Central memory CD8-positive, alpha-beta T cell (primary cell): ENCODE measurements around the gene ANTKMT.
"Not testable (repeated sequence)": the region's sequence is repeated elsewhere in the genome, so short reads cannot be mapped to it uniquely, and the experiment has no call there.

Experiments
- ATAC-seq: fragments of 150-1000 bp; cut with Tn5 transposase; replicated peaks from 2 replicates; pipeline ENCODE4 v1.10.0; 2022; ENCODE audit warnings: mild to moderate bottlenecking, moderate FRiP score, moderate number of reproducible peaks; ENCODE audit not compliant: poor library complexity, severe bottlenecking; ENCODE audit errors: extremely low read depth
- DNase-seq, 2 donors: peaks; one replicate each; pipeline ENCODE4 v3.0.0; 2021; ENCODE audit warnings: low spot score in 2 of 2
- H3K27ac Mint-ChIP-seq: one replicate; pipeline ENCODE4 v1.8.0; 2022; ENCODE audit warnings: low read depth, mild to moderate bottlenecking, moderate library complexity, mixed read lengths
- H3K27me3 Mint-ChIP-seq: one replicate; pipeline ENCODE4 v1.8.0; 2022; ENCODE audit warnings: mixed read lengths
- H3K36me3 Mint-ChIP-seq: one replicate; pipeline ENCODE4 v1.8.0; 2022; ENCODE audit warnings: mild to moderate bottlenecking, moderate library complexity, mixed read lengths; ENCODE audit not compliant: insufficient read depth
- H3K4me1 Mint-ChIP-seq: one replicate; pipeline ENCODE4 v1.8.0; 2022; ENCODE audit warnings: mixed read lengths
- H3K4me3 Mint-ChIP-seq: one replicate; pipeline ENCODE4 v1.8.0; 2022; ENCODE audit warnings: mild to moderate bottlenecking, moderate library complexity, mixed read lengths
- H3K9me3 Mint-ChIP-seq: one replicate; pipeline ENCODE4 v1.8.0; 2022; ENCODE audit warnings: mixed read lengths

ANTKMT gene

DNA sequence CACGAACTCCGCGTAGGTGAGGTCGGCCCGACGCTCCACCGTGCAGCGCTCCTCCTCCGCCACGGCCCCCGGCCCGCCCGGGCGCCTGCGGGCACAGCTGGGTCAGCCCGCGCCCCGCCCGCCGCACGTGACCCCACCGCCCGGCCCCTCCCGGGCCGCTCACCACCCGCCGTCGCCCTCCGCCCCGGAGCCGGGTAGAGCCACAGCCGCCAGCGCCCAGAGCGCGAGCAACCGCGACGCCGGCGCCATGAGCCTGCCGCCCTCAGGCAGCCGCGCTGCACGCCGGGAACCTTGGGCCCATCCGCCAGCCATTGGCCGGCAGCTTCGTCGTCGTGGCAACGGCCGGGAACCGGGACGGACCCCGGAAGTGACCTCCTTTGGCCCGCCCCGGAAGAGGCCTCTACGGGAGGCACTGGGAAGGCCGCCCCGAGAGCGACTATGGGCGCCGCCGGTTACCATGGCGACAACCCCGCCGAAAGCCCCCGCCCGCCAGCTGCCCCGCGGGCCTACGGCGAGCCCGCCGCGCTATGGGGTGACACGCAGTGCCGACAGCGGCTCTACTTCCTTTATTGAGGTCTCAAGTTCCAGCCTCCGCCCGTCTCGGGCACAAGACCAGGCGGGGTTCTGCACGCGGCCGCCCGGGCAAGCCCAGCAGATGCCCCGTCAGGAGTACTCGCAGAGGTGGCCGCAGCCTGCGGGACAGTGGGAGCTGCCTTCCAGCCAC is 36.7 kb upstream of the ANTKMT start, which contains the start of gene JMJD8:
TSS of gene JMJD8 (minus strand) at position 264 of the 724 bp plus-strand sequence. CDS start at position 249, 15 bp downstream.
- no peaks in the 10 kb centered on the region for H3K9me3 Mint-ChIP-seq
- no peaks in the 10 kb centered on the region for H3K27me3 Mint-ChIP-seq
- DNase-seq (peak; percentile 89 to 90), ATAC-seq (peak; percentile 70)
- H3K4me3 Mint-ChIP-seq, result peak within 1 kb of the TSS; percentile 73
- peaks cover 22% of the 10 kb centered on the region for H3K36me3 Mint-ChIP-seq
- H3K27ac Mint-ChIP-seq, result peak within 1 kb of the TSS; percentile 67
- H3K4me1 Mint-ChIP-seq, result peaks cover 27% of the 10 kb centered on the region

DNA sequence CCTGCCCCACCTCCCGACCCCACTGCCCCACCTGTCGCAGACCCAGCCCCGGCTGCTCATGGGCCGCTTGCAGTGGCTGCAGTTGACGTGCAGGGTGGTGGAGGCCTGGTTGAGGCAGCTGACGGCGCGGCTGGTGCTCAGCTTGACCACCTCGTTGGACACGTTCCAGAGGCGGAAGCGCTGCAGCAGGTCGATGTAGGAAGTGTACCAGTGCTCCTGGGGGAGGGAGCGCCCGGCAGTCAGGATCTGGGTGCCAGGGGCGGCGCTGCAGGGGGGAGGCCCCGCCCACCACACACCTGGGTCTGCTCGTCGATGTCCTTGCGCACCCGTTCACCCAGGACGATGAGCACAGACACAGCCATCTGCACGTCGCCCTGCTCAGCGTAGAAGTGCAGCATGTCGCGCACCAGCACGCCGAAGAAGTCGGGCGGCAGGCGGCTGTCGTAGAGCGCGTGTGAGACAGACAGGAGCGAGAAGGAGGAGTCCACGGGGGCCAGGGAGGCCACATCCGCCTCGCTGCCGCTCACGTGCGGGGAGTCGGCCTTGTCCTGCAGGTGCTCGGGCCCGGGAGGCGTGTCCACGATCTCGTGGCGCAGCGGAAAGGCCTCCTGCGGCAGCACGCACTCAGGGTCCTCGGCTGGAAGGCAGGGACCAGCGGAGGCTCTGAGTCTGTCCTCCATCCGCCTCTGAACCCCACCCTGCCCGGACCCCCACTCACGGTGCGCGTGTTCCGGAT is 35.8 kb upstream of the ANTKMT start:
- ATAC-seq (no peak), DNase-seq (no peak)
- H3K27ac Mint-ChIP-seq, result peak overlapping the region; percentile 67
- no peaks in the 10 kb centered on the region for H3K27me3 Mint-ChIP-seq
- H3K9me3 Mint-ChIP-seq, result no peaks in the 10 kb centered on the region
- H3K4me1 Mint-ChIP-seq, result peaks cover 23% of the 10 kb centered on the region
- peaks cover 24% of the 10 kb centered on the region for H3K36me3 Mint-ChIP-seq
- peak overlapping the region; percentile 43 for H3K4me3 Mint-ChIP-seq

DNA sequence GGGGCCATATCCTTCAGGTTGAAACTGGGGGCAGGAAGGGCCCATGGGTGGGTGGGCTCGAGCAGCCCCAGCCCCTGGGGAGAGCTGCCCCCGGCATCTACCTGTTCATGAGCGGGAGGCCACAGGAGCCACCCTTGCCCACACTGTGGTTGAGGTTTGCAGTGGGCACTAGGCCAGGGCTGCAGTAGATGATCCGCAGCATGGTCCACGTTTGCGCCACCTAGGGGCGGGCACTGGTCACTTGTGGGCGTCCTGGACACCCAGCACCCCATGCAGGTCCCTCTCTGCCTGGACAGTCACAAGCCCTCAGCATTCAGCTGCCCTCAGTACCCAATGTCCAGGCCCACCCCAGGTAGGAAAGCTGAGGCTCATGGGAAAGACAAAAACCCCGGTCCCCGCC is 35.0 kb upstream of the ANTKMT start:
- no peak overlapping the region for H3K27ac Mint-ChIP-seq
- H3K36me3 Mint-ChIP-seq, result peaks cover 25% of the 10 kb centered on the region
- peaks cover 2% of the 10 kb centered on the region for H3K9me3 Mint-ChIP-seq
- DNase-seq, result no peak
- peaks cover 23% of the 10 kb centered on the region for H3K4me1 Mint-ChIP-seq
- no peak for ATAC-seq
- H3K4me3 Mint-ChIP-seq, result peak overlapping the region; percentile 43
- H3K27me3 Mint-ChIP-seq, result no peaks in the 10 kb centered on the region

DNA sequence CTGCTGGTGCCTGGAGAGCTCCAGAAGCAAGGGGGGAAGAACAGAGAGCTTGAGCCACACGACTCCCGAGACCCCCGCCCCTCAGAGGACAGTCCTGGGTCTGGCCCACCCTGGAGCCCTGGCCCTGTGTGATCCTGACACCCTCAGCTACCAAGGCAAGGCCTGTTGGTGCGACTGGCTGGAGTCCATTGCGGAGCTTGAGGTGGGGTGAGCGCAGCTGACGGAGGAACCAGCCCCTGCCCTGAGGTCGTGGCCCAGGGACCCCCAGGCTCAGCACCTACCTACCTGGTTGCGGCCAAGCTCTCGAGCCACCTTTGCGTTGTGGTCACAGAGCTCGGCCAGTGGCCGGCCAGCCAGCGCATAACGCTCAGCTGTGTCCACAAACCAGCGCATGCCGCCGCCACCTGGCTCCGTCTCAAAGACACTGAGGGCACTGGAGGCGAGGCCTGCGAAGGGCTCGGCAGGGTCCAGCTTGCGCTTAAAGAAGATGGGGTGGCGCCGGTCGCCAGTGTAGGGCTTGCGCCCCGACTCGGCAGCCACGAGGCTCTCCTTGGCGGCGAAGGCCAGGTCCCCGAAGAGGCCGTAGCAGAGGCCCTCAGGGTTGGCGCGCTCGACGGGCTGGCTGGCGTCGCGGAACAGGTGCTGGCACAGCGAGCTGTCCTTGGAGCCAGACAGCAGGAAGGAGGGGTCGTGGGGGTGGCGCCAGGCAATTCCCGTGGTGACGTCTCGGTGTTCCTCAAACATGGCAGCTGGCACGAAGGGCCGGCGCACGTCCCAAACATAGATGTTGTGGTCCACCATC is 34.3 kb upstream of the ANTKMT start:
- no peak for DNase-seq
- H3K27me3 Mint-ChIP-seq, result no peaks in the 10 kb centered on the region
- H3K4me1 Mint-ChIP-seq, result peaks cover 20% of the 10 kb centered on the region
- H3K27ac Mint-ChIP-seq, result no peak overlapping the region
- peaks cover 5% of the 10 kb centered on the region for H3K9me3 Mint-ChIP-seq
- peaks cover 24% of the 10 kb centered on the region for H3K36me3 Mint-ChIP-seq
- no peak for ATAC-seq
- H3K4me3 Mint-ChIP-seq, result no peak overlapping the region

- Mint-ChIP-seq H3K27ac (no peak overlapping the region), H3K27me3 (peaks cover under 1% of the 10 kb centered on the region), H3K36me3 (peaks cover 15% of the 10 kb centered on the region), H3K4me3 (no peak overlapping the region), H3K4me1 (peaks cover 14% of the 10 kb centered on the region), H3K9me3 (peaks cover 5% of the 10 kb centered on the region)
- ATAC-seq (no peak), DNase-seq (no peak)
Observed at GRCh38 chr16:687499-687898, 33.4 kb upstream of the ANTKMT start.

DNA sequence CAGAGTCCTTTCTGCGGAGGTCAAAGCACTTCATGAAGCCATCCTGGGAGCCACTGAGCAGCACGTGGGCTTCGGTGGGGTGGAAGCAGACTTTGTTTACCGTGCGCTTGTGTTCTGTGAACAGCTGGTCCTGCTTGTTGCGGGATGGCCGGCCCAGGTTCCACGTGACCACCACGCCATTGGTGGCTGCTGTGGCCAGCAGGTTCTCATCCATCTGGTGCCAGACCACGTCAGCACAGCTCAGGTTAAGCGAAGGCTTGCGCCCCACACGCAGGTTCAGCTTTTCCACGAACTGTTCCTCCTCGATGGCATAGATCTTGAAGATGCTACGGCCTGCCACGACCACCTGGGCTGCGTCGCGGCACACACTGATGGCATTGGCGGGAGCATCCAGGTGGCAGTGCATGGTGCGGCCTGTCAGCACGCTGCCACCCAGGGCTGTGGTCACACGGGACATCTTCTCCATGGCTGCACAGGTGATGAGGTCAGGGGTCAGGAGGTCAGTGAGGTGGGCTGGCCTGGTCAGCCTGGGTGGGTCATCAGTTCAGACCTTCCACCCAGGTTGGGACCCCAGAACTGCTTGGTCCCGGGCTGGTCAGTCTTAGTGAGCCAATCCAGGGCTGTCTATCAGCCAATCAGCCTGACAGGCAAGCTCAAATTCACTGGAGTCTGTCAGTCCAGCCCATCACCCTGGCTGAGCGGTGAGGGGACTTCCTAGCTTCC is 31.6 kb upstream of the ANTKMT start:
- peaks cover 15% of the 10 kb centered on the region for H3K4me1 Mint-ChIP-seq
- ATAC-seq (no peak), DNase-seq (no peak)
- H3K9me3 Mint-ChIP-seq, result peaks cover 5% of the 10 kb centered on the region
- peak overlapping the region; percentile 93 for H3K27ac Mint-ChIP-seq
- H3K36me3 Mint-ChIP-seq, result peaks cover 11% of the 10 kb centered on the region
- H3K4me3 Mint-ChIP-seq, result peak overlapping the region; percentile 87
- H3K27me3 Mint-ChIP-seq, result peaks cover 10% of the 10 kb centered on the region

- not testable (repeated sequence) for H3K9me3 Mint-ChIP-seq, ATAC-seq, DNase-seq
- H3K27ac Mint-ChIP-seq, result peak overlapping the region; percentile 93
- peaks cover 19% of the 10 kb centered on the region for H3K4me1 Mint-ChIP-seq
- peaks cover 12% of the 10 kb centered on the region for H3K36me3 Mint-ChIP-seq
- H3K4me3 Mint-ChIP-seq, result peak overlapping the region; percentile 87
- peaks cover 10% of the 10 kb centered on the region for H3K27me3 Mint-ChIP-seq
Observed at GRCh38 chr16:691242-691641, 29.7 kb upstream of the ANTKMT start.

DNA sequence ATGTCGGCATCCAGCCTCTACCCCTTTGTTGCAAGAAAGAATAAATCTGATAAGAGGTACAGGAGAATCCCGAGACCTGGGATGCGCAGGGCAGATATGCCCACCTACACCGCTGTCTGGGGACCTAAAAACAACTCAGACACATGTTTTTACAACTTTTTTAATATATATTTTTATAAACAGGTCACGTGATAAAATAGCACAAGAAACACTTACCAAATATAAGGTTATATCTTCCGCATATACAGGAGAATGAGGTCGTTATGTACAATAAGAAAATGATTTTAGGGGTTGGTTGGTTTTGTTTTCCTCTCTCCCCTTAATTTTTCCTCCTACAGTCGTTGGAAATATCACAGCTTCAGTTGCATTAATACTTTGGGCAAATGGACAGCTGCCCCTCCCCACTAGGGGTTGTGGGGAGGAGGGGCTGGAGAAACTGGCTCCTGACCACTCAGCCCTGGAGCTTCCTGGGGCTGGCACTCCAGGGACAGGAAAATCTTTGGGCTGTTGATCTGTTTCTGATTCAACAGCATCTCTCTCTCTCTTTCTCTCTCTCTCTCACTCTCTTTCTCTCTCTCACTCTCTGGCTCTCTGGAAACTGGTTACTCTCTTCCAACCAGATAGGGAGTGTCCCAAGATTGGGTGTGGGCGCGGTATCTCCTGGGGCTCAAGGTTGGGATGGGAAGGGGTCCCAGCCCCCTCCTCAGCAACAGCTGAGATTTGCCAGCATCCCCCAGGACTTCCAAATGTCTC is 28.4 kb upstream of the ANTKMT start:
- peaks cover 5% of the 10 kb centered on the region for H3K9me3 Mint-ChIP-seq
- no peak overlapping the region for H3K27ac Mint-ChIP-seq
- H3K4me3 Mint-ChIP-seq, result peak overlapping the region; percentile 22
- peaks cover 12% of the 10 kb centered on the region for H3K36me3 Mint-ChIP-seq
- ATAC-seq (no peak), DNase-seq (no peak)
- peaks cover 20% of the 10 kb centered on the region for H3K4me1 Mint-ChIP-seq
- H3K27me3 Mint-ChIP-seq, result peaks cover 10% of the 10 kb centered on the region

DNA sequence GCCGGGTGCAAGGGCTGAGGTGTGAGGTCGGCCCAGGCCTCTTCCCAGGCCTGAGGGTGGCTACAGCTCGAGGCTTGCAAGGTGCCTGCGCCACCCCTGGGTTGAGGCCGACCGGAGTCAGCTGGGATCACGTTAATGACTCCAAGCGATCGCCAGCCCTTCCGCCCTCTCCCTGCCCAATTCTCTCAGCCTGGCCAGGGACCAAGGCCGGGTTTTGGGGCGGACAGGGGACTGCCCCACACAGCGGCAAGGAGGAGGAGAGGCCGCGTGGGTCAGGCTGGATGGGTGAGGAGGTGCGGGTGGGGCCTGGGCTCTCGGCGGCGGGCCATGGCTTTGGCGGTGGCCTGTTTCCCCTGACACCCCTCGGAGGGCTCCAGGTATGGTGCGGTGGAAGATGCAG is 27.6 kb upstream of the ANTKMT start:
- DNase-seq, result no peak
- Mint-ChIP-seq H3K4me3 (peak overlapping the region; percentile 22), H3K9me3 (peaks cover 5% of the 10 kb centered on the region), H3K27ac (no peak overlapping the region), H3K4me1 (peaks cover 20% of the 10 kb centered on the region), H3K27me3 (peaks cover 10% of the 10 kb centered on the region), H3K36me3 (peaks cover 12% of the 10 kb centered on the region)
- no peak for ATAC-seq

GRCh38 chr16:693766-694165 is 27.2 kb upstream of the ANTKMT start:
- Mint-ChIP-seq H3K27me3 (peaks cover 10% of the 10 kb centered on the region), H3K4me1 (peaks cover 20% of the 10 kb centered on the region), H3K36me3 (peaks cover 12% of the 10 kb centered on the region), H3K4me3 (peak overlapping the region; percentile 70), H3K9me3 (peaks cover 5% of the 10 kb centered on the region), H3K27ac (no peak overlapping the region)
- DNase-seq (no peak), ATAC-seq (no peak)

DNA sequence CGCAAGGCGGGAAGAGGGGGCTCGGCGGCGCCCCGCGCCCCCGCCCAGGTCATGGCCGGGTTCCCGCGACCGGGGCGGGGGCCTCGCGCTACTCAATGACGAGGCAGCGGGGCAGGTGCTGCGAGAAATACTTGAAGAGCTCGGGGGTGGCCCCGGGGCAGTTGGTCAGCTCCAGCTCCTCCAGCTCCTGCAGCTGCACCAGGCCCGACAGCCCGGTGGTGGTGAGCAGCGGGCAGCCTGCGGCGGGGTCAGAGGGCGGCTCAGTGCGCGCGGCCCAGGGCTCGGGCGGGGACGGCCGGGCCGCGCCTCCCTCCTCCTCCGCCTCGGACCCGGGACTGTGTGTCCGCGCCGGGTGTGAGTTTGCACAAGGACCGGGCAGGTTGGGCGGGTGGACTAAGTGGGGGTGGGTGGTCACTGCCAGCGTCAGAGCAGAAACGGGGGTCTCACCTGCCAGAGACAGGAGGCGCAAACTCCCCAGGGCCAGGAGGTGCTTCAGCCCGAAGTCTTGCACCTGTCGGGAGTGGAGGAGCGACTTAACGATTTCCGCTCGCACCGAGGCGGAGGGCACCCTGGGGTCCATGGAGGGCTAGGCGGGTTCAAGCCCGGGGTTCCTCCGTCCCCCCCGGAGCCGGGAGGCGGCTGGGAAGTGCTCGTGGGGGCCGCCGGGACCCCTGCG is 26.6 kb upstream of the ANTKMT start:
- H3K27me3 Mint-ChIP-seq, result peaks cover 10% of the 10 kb centered on the region
- peaks cover 5% of the 10 kb centered on the region for H3K9me3 Mint-ChIP-seq
- no peak for DNase-seq
- no peak for ATAC-seq
- H3K36me3 Mint-ChIP-seq, result peaks cover 12% of the 10 kb centered on the region
- no peak overlapping the region for H3K27ac Mint-ChIP-seq
- H3K4me3 Mint-ChIP-seq, result peak overlapping the region; percentile 70
- peaks cover 20% of the 10 kb centered on the region for H3K4me1 Mint-ChIP-seq
